Right renal pelvis (tissue), 4 donors: ENCODE measurements around the gene YAE1. TPM values are rescaled to one million over a fixed set of nuclear protein-coding genes. Genes with fewer than 3 reads are reported as not detected.

Experiments used
- DNase-seq, 4 donors: peaks; one replicate each; pipeline ENCODE4 v3.0.0-alpha.2; 2013; ENCODE audit warnings: low read depth in 4 of 4, low spot score in 3 of 4, missing footprints in 1 of 4
- polyA plus RNA-seq, 4 donors: library from polyadenylated mRNA; unstranded; fragments of 120-200 nt; gene quantifications; one replicate each; pipeline ENCODE4 v1.2.1, GENCODE V29; 2013; ENCODE audit not compliant: insufficient read length in 4 of 4

Gene YAE1
- polyA plus RNA-seq, 4 donors = 34.4 to 43.2 (median 42.5) TPM

DNA sequence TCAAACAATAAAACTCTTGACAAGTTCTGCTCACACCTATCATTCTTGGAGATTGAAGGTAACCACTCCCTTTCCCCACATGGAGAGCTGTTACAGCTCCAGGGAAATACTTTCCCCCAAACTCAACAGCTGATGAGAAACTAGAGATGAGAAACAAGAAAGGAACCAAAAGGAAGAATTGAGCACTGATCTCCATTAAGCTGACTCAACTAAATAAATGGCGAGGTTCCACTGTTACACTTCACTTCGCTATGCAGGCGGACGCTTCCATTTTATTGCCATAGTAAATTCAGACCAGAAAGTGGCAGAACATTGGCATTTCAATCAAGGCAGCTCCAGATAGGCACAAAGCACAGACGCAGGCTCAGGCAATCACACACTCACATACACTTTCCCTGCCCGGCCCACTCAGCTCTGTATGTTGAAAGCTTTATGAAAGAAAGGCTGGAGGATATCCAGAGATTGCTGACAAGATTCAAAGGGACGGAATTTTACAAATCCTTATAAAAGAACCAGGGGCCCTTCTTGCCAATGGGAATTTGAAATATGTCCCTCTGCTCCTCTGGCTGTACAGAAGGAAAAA is 11.5 kb upstream of the YAE1 start:
- no peak for DNase-seq

DNA sequence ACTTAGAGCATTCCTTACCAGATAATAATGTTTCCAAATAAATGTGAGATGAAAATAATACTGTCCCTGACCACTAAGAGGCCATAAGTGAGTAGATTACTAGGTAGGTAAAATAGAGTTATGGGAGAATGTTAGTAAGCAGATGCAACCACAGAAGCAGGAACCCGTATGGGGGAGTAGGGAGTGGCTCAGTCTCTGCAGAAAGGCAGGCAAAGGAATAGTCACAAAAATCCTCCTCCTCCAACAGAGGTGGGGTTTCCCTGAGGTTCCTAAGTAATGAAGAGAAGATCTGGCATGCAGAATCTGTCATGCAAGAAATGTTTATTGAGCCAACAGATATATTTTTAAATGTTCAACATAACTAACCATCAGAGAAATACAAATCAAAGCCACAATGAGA is 9.0 kb upstream of the YAE1 start:
- no peak for DNase-seq

DNA sequence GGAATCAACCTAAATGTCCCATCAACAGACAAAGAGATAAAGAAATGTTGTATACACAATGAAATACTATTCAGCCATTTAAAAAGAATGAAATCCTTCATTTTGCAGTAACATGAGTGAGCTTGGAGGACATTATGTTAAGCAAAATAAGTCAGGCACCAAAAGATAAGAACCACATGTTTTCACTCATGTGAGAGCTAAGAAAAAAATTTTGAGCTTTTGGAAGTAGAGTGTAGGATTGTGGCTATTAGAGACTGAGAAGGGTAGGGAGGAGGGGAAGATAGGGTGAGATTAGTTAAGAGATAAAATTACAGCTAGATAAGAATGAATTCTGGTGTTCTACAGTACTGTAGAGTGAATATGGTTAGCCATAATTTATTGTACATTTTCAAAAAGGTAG is 8.3 kb upstream of the YAE1 start:
- no peak for DNase-seq

DNA sequence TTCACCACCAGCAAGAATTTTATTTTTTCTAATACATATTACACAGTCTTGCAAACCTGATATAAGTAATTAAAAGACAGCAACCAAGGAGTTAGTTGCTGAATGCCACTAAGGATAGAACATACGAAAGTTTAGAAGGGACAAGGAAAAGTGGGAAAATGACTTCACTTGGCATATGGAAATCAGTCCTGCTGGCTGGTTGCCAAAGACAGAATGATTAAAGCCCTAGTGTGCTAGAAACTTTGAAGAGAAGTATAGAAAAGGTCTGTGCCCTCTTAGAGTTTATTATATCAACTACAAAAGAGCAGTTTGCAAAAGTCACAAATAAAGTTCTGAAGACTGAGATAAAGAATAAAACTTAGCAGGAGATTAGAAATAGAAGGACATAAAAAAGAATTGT is 5.8 kb upstream of the YAE1 start:
- DNase-seq = no peak

DNA sequence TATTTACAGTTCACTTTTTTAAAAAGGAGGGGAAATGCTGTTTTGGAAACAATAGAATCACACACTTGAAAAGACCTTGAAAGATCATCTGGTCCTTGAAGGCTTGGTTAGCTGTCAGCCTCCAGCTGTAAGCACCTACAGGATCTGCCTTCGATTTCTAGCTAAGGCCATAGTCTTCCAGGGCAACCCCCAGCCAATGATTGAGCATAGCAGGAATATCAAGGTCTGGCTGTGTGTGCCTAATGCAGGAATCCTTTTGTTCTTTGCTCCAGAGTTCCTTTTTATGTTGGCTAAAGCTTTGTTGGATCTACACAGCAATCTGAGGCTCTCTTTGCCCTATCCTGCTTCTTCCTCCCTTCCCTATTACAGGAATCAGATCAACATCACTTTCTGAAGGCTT is 5.2 kb upstream of the YAE1 start:
- DNase-seq = no peak

DNA sequence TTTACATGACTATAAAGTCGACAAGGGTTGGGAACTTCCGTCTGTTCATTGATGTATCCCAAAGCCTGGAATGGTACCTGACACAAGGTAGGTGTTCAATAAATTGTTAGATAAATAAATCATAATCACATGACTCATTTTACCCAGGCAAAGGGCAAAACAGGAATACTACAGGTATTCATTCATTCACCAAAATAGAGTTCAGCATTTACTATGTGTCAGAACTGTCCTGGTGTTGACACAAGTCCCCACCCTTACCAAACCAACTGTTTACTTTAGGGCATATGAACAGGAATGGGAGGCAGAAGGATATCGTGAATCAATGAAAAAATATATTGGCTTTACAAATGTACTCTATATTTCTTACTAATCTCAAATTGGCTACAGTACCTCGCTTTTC is 666 bp upstream of the YAE1 start:
- DNase-seq = no peak

DNA sequence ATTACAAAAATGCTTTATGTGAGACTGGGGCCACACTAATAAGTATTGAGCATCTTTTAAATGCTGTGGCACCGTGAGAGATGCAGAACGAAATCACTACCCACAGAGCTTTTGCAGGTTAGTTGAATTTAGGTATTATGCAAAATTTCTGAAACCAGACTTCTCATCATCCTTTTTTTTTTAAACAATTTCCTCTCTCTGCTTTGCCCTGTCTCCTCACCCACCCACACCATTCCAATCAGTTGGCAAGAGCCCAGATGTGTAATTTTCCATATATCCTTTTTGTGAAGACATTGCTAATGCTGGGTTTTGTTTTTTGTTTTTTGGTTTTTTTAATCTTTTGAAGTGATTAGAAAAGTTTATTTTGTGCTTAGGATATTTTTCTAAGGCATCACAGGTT is 1.1 kb downstream of the YAE1 start:
- no peak for DNase-seq

DNA sequence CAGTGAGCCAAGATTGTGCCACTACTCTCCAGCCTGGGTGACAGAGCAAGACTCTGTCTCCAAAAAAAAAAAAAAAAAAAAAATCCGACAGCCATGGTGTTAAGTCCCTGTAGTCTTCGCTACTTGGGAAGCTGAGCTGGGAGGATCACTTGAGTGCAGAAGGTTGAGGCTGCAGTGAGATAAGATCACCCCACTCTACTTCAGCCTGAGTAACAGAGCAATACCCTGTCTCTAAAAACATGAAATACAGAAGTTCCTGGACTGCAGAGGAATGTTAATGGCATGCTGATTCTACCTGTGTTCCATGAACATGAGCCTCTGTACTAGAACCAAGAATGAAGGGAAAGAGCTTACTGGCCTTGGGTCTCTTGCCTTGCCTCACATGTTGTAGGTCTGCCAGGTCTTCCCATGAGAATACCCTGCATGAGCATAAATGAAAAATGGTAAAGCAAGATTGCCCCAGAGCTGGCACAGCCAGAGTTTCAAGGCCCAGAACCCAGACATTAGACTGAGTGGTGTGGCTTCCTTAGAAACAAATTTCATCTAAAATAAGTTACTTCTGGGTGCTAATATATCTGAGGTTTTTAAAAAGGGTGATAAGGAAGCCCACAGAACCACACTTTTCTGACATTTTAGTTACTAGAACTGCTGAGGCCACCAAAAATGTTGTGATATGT is 8.6 kb downstream of the YAE1 start:
- no peak for DNase-seq

DNA sequence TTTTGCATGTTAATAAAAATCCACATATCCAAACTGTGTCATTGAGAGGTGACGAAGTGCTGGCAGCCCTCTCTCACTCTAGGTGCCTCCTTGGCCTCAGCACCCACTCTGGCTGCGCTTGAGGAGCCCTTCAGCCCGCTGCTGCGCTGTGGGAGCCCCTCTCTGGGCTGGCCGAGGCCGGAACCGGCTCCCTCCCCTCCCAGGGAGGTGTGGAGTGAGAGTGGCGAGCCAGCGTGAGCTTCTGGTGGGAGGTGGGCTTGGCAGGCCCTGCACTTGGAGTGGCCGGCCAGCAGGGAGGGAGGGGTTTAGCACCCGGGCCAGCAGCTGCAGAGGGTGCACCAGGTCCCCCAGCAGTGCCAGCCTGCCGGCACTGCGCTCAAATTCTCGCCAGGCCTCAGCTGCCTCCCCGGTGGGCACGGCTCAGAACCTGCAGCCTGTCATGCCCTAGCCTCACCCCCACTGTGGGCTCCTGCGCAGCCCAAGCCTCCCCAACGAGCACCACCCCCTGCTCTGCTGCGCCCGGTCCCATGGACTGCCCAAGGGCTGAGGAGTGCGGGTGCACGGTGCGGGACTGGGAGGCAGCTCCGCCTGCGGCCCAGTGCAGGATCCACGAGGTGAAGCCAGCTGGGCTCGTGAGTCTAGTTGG is 11.1 kb downstream of the YAE1 start:
- DNase-seq = no peak

DNA sequence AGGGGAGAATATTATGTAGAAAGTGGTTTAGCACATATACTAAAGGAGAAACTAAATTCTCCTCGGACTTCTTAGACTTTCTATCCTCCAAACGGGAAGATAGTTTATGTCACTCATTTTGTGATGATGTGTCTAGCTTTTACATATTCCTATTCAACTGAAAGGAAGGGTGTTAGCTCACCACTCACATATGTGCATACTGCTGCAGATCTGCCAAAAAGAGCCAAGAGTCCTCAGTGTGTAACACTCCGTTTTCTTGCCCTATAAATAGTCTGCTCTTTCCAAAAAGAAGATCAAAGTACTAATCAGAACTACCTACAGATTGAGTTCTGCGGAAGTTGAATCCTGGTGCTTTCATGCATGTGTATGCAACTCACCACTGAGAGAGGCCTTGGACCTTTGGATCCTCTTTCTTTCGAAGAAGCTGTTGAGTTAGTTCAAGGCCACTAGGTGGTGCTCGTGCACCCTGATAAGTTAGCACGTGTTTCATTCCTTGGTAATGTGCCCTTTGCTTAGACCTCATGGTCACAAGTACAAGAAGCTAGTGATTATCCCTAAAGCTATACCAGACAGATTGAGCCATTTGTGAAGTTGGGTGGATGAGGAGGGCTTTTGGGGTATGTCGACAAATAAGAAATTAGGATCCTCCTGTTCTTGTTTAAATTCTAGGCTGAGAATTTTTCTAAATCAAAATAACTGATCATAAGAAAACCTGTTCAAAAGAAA is 14.1 kb downstream of the YAE1 start:
- peak; percentile 86 to 89 (median 86) for DNase-seq

DNA sequence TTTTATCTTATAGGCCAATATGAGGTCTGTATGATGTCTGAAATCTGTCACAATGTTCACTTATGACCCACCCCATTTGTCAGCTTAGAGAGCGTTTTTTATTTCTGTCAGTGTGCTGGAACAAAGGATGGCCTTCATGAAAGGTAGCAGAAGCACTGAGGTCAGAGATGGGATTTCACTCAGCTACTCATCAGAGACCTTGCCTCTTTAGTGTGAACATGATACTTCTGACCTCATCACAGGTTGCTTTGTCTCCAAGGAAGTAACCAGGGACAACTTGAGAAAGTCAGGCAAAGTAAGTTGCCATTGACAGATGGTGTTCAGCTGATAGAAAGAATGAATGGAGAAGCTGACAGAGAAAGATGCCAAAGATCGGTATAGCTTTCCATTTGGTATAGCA is 16.3 kb downstream of the YAE1 start:
- no peak for DNase-seq

DNA sequence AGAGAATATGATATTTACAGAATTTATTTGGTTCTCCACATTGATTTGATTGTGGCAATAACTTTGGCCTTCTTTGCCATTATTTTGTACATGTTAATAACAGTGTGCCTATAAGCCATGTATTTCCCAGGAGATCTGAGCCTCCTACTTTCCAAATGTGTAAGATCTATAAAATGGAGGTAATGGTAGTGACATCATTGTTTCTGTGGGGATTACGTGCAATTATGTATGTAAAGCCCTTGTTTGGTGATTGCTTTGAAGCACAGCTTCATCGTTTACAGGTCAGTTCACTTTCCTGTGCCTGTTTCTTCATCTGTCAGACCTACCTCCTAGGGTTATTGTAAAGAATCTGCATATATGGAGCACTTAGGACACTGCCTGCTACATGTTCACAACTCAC is 17.3 kb downstream of the YAE1 start:
- DNase-seq = no peak

DNA sequence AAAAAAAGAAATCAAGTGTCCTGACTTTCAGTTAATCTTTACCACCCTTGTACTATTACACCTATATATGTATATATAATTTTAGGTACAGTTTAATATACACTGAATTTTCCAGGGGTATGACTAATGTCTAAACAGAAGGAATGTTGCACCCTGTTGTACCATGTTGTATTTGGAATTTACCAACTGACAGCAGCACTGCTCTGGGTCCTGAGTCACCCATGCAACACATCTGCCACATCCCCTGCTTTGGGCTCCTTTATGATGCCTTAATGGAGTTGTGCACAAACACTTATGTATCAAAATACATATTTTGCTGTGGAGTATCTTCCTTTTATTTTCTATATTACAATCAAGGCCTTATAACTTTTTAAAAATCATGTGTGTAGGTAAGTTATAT is 21.2 kb downstream of the YAE1 start:
- DNase-seq = no peak

DNA sequence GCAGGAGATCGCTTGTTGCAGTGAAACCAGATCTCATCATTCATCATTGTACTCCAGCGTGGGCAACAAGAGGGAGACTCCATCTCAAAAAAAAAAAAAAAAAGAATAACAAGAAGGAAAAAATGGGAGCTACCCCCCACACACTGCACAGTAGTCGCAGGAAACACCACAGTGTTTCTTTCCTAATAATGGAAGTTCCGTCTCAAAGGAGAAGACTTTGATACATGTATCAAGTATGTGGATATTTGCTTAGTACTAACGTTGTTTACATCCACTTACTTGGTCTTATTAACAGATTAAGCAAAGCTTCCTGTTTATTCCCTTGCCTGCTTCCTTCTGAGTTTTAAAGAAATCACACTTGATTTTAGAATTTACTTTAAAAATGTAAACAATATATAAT is 22.2 kb downstream of the YAE1 start:
- no peak for DNase-seq

DNA sequence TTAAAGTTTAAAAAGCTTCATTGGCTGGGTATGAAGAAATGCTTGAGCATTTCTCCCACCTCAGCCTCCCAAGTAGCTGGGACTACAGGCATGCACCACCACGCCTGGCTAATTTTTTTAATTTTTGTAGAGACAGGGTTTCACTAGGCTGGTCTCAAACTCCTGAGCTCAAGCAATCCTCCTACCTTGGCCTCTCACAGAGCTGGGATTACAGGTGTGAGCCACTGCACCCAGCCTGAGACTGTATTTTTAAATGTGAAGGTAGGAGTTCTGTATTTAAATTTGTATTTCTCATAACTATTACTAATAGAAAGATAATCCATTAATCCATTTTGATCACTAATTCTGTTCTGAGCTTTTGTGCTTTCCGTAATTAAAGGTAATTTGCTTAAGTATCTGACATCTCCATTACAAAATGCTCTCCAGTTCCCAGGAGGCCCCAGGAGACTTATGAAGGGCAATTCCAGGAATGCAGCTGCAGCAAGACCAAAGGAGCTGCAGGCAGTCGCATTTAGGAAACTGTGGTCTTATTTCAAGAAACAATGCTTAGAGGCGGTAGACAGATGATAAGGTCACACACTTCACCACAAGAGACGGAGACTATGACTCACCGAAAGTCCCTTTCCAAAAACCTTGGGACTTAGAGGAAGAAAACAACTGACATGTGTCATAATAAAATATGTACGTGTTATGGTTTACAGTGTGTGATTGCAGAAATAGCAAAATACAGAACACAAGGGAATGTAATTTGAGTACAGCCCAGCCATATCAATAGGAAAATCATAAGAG is 23.3 kb downstream of the YAE1 start:
- DNase-seq = no peak

DNA sequence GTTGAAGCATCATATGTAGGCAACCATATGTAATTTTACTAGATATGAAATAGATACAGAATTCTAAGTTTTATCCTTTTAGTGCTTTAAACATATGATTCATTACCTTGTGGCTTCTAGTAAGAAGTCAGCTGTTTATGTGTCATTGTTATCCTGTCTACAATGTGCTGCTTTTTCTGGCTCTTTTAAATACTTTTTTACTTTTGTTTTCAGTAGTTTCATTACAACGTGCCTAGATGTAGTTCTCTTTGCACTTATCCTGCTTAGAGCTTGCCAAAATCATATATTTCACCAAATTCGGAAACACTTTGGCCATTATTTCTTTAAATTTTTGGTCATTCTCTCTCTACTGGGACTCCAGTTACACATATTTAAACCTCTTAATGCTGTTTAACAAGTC is 26.4 kb downstream of the YAE1 start:
- DNase-seq = no peak

DNA sequence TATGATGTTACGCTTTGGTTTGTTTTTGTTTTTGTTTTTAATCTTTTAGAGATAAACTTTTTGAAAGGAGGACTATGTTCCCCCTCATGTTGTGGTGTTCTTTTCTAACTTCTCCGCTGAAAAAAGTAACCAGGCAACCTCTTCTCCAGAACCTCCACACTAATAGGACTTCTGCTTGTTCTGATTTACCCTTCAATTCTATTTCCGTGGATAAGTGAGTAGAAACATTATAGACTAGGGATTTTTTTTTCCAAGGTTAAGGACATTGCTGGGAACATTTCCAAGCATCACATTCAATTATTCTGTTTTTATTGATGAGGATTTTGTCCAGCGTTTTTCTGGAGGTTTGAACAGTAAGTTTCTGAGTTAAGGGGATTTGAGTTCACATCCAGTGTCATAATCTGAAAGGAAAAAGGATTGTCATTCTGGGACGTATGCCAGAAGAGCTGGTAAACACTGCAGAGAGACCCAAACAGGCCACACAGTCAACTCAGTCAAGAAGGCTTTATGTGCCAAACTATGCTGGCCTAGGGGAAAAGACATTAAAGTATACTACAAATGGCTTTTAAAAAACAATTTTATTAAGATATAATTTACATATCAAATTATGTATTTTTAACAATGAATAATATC is 28.9 kb downstream of the YAE1 start:
- no peak for DNase-seq

DNA sequence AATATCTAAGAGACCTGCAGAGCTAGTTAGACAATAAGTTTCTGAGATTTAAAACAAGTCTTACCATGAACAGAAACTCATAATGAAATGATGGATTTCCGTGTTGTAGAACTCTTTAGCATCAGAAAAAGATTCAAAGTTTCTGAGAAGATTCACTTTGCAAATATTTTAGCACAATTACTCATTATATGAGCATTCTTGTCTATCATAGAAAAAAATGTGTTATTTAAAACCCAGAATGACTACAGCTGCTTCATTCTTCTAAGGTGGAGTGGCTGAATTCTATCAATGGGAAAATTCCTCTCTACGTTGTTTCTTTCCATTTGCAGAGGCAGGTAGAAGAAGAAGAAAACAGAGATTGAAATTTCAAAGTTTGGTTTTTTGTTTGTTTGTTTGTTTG is 36.1 kb downstream of the YAE1 start:
- no peak for DNase-seq

DNA sequence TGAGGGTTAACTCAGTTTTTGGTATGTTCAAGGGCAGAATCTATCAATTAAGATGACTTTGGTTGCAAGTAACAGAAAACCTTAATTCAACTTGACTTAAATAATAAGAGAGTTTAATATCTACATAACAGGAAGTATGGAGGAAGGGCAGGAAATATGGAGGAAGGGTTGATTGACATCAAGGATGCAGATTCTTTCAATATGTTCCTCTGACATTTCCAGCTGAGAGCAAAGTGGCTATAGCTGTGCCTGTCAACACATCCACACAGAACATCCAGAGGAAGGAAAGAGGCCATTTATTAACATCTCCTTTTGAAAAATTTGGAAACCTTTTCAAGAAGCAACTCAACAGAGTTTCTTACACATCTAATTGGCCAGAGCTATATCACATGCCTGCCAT is 37.7 kb downstream of the YAE1 start:
- DNase-seq = no peak

DNA sequence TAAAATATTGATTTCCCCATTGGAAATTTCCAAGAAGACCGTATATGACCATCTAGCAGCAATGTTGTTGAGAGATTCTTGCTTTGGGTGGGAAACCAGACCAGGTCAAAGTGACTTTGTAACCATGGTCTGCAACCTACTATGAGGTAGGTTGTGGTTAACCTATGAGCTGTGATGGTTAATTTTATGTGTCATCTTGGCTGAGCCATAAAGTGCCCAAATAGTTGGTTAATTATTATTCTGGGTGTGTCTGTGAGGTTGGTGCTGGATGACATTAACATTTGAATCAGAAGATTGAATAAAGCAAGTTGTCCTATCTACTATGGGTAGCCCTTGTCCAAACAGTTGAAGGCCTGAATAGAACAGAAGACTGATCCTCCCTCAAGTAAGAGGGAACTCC is 38.9 kb downstream of the YAE1 start:
- DNase-seq = no peak

DNA sequence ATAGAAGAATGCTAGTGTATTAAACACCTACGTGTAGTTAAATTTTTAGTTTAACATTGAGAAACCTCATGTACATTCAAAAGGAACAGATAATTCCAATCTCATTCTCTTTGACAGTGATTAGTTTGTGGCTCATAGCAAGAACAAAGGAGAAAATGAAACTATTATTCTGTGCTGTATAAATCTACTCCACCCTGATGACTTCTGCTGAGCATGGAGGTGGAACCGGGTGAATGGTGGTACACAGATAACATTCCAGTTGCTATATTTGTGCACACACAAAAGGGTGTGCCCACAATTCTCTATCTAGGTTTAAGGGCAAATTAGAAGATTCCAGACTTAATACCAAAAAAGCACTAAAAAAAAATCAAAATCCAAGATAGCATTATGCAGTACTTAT is 40.1 kb downstream of the YAE1 start:
- DNase-seq = no peak
